GM21381 (cell line): ENCODE results near the gene ZNF765.
"Not testable (repeated sequence)": the region's sequence is repeated elsewhere in the genome, so short reads cannot be mapped to it uniquely, and the experiment has no call there.

Source experiments
- ATAC-seq: cut with Tn5 transposase; IDR thresholded peaks from one replicate; pipeline ENCODE4 v1.9.1; 2021; ENCODE audit warnings: mild to moderate bottlenecking, moderate library complexity; ENCODE audit not compliant: unreplicated experiment

The ZNF765 gene

GRCh38 chr19:53420520-53421315, 25.8 kb downstream of the ZNF765 start:
- ATAC-seq = not testable (repeated sequence)

- no peak for ATAC-seq
Measured at GRCh38 chr19:53422551-53422950, 27.6 kb downstream of the ZNF765 start.

GRCh38 chr19:53423074-53423473, 28.1 kb downstream of the ZNF765 start:
- ATAC-seq = not testable (repeated sequence)

GRCh38 chr19:53423680-53424079, 28.7 kb downstream of the ZNF765 start:
- not testable (repeated sequence) for ATAC-seq

- ATAC-seq = no peak
Measured at GRCh38 chr19:53424968-53425597, 30.1 kb downstream of the ZNF765 start.

GRCh38 chr19:53431399-53432087, 36.6 kb downstream of the ZNF765 start, which contains the start of gene ZNF761:
TSS of gene ZNF761 (plus strand) at chr19:53431984. CDS start at chr19:53447269, 15,285 bp downstream.
- ATAC-seq = peak; percentile 97

- peak; percentile 35 for ATAC-seq
Measured at GRCh38 chr19:53432088-53432661, 37.2 kb downstream of the ZNF765 start.

- not testable (repeated sequence) for ATAC-seq
Measured at GRCh38 chr19:53443809-53444208, 48.9 kb downstream of the ZNF765 start.

GRCh38 chr19:53447196-53447595, 52.2 kb downstream of the ZNF765 start:
- ATAC-seq = not testable (repeated sequence)

GRCh38 chr19:53455828-53456227, 60.9 kb downstream of the ZNF765 start:
- ATAC-seq = no peak

- ATAC-seq = not testable (repeated sequence)
Measured at GRCh38 chr19:53460131-53460721, 65.3 kb downstream of the ZNF765 start.

GRCh38 chr19:53461866-53462265, 66.9 kb downstream of the ZNF765 start:
- ATAC-seq = no peak

GRCh38 chr19:53462861-53463260, 67.9 kb downstream of the ZNF765 start:
- no peak for ATAC-seq

- ATAC-seq = no peak
Measured at GRCh38 chr19:53463263-53463662, 68.3 kb downstream of the ZNF765 start.

- ATAC-seq = no peak
Measured at GRCh38 chr19:53466726-53467484, 72.0 kb downstream of the ZNF765 start.

GRCh38 chr19:53467485-53468262, 72.7 kb downstream of the ZNF765 start, which contains the start of gene ZNF813:
TSS of gene ZNF813 (plus strand) at chr19:53467733. CDS start at chr19:53483823, 16,090 bp downstream.
- peak; percentile 86 for ATAC-seq

- ATAC-seq = not testable (repeated sequence)
Measured at GRCh38 chr19:53468628-53469027, 73.7 kb downstream of the ZNF765 start.

GRCh38 chr19:53471916-53472315, 77.0 kb downstream of the ZNF765 start:
- ATAC-seq = no peak

GRCh38 chr19:53474832-53475231, 79.9 kb downstream of the ZNF765 start:
- ATAC-seq = not testable (repeated sequence)
